Left lung (tissue), 10 donors: ENCODE data around the gene SLC17A3. TPM values are rescaled to one million over a fixed set of nuclear protein-coding genes. Genes with fewer than 3 reads are reported as not detected.

Experiments
- ATAC-seq: fragments of 200-7000 bp; cut with Tn5 transposase; one replicate; pipeline ENCODE4 v1.9.1; 2020; ENCODE audit warnings: moderate library complexity
- DNase-seq, 4 donors: peaks; one replicate each; pipeline ENCODE4 v3.0.0-alpha.2; 2013 to 2020
- H3K27ac ChIP-seq, 2 donors: fragments of 200-600 bp; sonication (generic) in 1 of 2; one replicate each; pipeline versions ENCODE4 v1.5.0 to v1.8.0; 2020 to 2021
- H3K27me3 ChIP-seq, 2 donors: fragments of 200-600 bp; sonication (generic) in 1 of 2; one replicate each; pipeline versions ENCODE4 v1.5.0 to v1.8.0; 2020 to 2021
- H3K36me3 ChIP-seq, 2 donors: fragments of 200-600 bp; sonication (generic) in 1 of 2; one replicate each; pipeline versions ENCODE4 v1.5.0 to v1.8.0; 2020 to 2021
- H3K4me1 ChIP-seq, 2 donors: fragments of 200-600 bp; one replicate each; pipeline ENCODE4 v1.8.0; 2021
- H3K4me3 ChIP-seq, 2 donors: fragments of 200-600 bp; sonication (generic) in 1 of 2; one replicate each; pipeline versions ENCODE4 v1.5.0 to v1.8.0; 2020 to 2021; ENCODE audit warnings: mild to moderate bottlenecking in 1 of 2
- H3K9me3 ChIP-seq, 2 donors: fragments of 200-600 bp; sonication (generic) in 1 of 2; one replicate each; pipeline versions ENCODE4 v1.5.0 to v1.8.0; 2020 to 2021
- CTCF ChIP-seq, 2 donors: fragments of 200-600 bp; sonication (generic) in 1 of 2; IDR thresholded peaks; one replicate each; pipeline versions ENCODE4 v1.5.0 to v1.8.0; 2021; ENCODE audit warnings: antibody characterized with exemption in 2 of 2
- intact Hi-C, 2 donors: fragments of 100-400 bp; cut with DNase I; formaldehyde crosslinking; loops; one replicate each; pipeline versions ENCODE4 v1.11.2 to v1.14.2; 2022
- polyA plus RNA-seq, 6 donors: library from polyadenylated mRNA; unstranded; fragments of 120-200 nt; gene quantifications; one replicate each; pipeline ENCODE4 v1.2.1, GENCODE V29; 2013; ENCODE audit not compliant: insufficient read length in 6 of 6
- total RNA-seq, 2 donors: library from RNA; stranded (reverse); fragmentation: NEBNext Ultra II Directional; extraction: Animal tissue kit (Norgen Biotek cat#: 25700); gene quantifications; one replicate each; pipeline ENCODE4 v1.2.1, GENCODE V29; 2021
- donor health status: DM: no; HTN: yes; CAD: no.
- donor health status: DM: no; HTN: no; CAD: no.

The SLC17A3 gene
- total and polyA plus RNA-seq, 8 donors: 0.11 to 0.22 (median 0.19) TPM; not detected in 4

GRCh38 chr6:25832670-25833069 is 41.4 kb downstream of the SLC17A3 start:
- no peak for ATAC-seq
- Histone ChIP-seq H3K4me3 (no peak overlapping the region), H3K4me1 (no peaks in the 10 kb centered on the region), H3K27ac (no peak overlapping the region), H3K9me3 (no peaks in the 10 kb centered on the region), H3K36me3 (no peaks in the 10 kb centered on the region), H3K27me3 (no peaks in the 10 kb centered on the region)
- intact Hi-C loops: no loop called here
- TF ChIP-seq CTCF (IDR thresholded peaks at IDR 0.05): no peak
- DNase-seq: no peak

GRCh38 chr6:25832307-25832662 is 41.8 kb downstream of the SLC17A3 start:
- Histone ChIP-seq H3K27ac (no peak overlapping the region), H3K9me3 (no peaks in the 10 kb centered on the region), H3K4me1 (no peaks in the 10 kb centered on the region), H3K4me3 (no peak overlapping the region), H3K36me3 (no peaks in the 10 kb centered on the region), H3K27me3 (no peaks in the 10 kb centered on the region)
- no peak for ATAC-seq
- DNase-seq: no peak
- intact Hi-C loops: no loop called here
- no peak for TF ChIP-seq CTCF (IDR thresholded peaks at IDR 0.05)

GRCh38 chr6:25831532-25832306 is 42.3 kb downstream of the SLC17A3 start, which contains the start of gene SLC17A1:
Gene SLC17A1 (minus strand): TSS chr6:25832052. CDS start chr6:25830557, 1,495 bp downstream.
- ATAC-seq: peak; percentile 29
- H3K27ac ChIP-seq: no peak within 1 kb of the TSS
- H3K9me3 ChIP-seq: no peaks in the 10 kb centered on the region
- DNase-seq: peak in 1 of 4 donors; percentile 11
- no peaks in the 10 kb centered on the region for H3K36me3 ChIP-seq
- intact Hi-C loops: no loop called here
- TF ChIP-seq CTCF (IDR thresholded peaks at IDR 0.05): no peak
- no peaks in the 10 kb centered on the region for H3K27me3 ChIP-seq
- H3K4me1 ChIP-seq: no peaks in the 10 kb centered on the region
- no peak within 1 kb of the TSS for H3K4me3 ChIP-seq

GRCh38 chr6:25830458-25830857 is 43.6 kb downstream of the SLC17A3 start:
- no peaks in the 10 kb centered on the region for H3K36me3 ChIP-seq
- no peaks in the 10 kb centered on the region for H3K4me1 ChIP-seq
- H3K4me3 ChIP-seq: no peak overlapping the region
- TF ChIP-seq CTCF (IDR thresholded peaks at IDR 0.05): no peak
- DNase-seq (no peak), ATAC-seq (no peak)
- H3K27ac ChIP-seq: no peak overlapping the region
- no peaks in the 10 kb centered on the region for H3K9me3 ChIP-seq
- H3K27me3 ChIP-seq: no peaks in the 10 kb centered on the region
- intact Hi-C loops: no loop called here

GRCh38 chr6:25829375-25829774 is 44.7 kb downstream of the SLC17A3 start:
- intact Hi-C loops: no loop called here
- no peak for TF ChIP-seq CTCF (IDR thresholded peaks at IDR 0.05)

More at GRCh38 chr6:25829375-25829774, 44.7 kb downstream of the SLC17A3 start:
- no peaks in the 10 kb centered on the region for H3K4me1 ChIP-seq
- no peaks in the 10 kb centered on the region for H3K9me3 ChIP-seq
- H3K27ac ChIP-seq: no peak overlapping the region
- ATAC-seq (no peak), DNase-seq (no peak)
- H3K27me3 ChIP-seq: no peaks in the 10 kb centered on the region
- H3K36me3 ChIP-seq: no peaks in the 10 kb centered on the region
- no peak overlapping the region for H3K4me3 ChIP-seq
